Keratinocyte (primary cell): ENCODE data around the gene STX5. TPM values are rescaled to one million over a fixed set of nuclear protein-coding genes. Genes with fewer than 3 reads are reported as not detected.

Source experiments
- DNase-seq: peaks from one replicate; pipeline ENCODE4 v3.0.0-alpha.2; 2011; ENCODE audit warnings: low read depth, missing footprints, low spot score
- FAIRE-seq: peaks from 2 replicates; lab custom pipeline; 2011; peaks lifted over from hg19 to GRCh38; lab: Jason Lieb, UNC
- H2AFZ ChIP-seq: 2 replicates; pipeline ENCODE4 v1.6.0; 2012; ENCODE audit warnings: low read length, control low read depth, inconsistent platforms; ENCODE audit not compliant: control insufficient read depth
- H3K27ac ChIP-seq: 2 replicates; pipeline ENCODE4 v1.5.1; 2011; ENCODE audit warnings: low read length; ENCODE audit not compliant: control insufficient read depth, insufficient read depth
- H3K27me3 ChIP-seq: 3 replicates; pipeline ENCODE4 v1.6.0; 2011; ENCODE audit warnings: low read length; ENCODE audit not compliant: control insufficient read depth, insufficient read depth; ENCODE audit errors: extremely low read depth
- H3K36me3 ChIP-seq, 2 experiments: 2 replicates in 1 of 2; 3 replicates in 1 of 2; pipeline ENCODE4 v1.5.1; 2011; ENCODE audit warnings: low read length in 2 of 2, mild to moderate bottlenecking in 1 of 2; ENCODE audit not compliant: control insufficient read depth in 2 of 2, insufficient read depth in 2 of 2; ENCODE audit errors: extremely low read depth in 1 of 2
- H3K4me1 ChIP-seq: 3 replicates; pipeline ENCODE4 v1.5.1; 2011; ENCODE audit warnings: low read length; ENCODE audit not compliant: control insufficient read depth, insufficient read depth; ENCODE audit errors: extremely low read depth
- H3K4me2 ChIP-seq: 3 replicates; pipeline ENCODE4 v1.6.0; 2011; ENCODE audit warnings: low read depth, low read length; ENCODE audit not compliant: control insufficient read depth, insufficient read depth; ENCODE audit errors: extremely low read depth
- H3K4me3 ChIP-seq, 3 experiments: fragments of 200-600 bp in 1 of 3; sonication (generic) in 1 of 3; 2 replicates in 2 of 3; 3 replicates in 1 of 3; pipeline ENCODE4 v1.5.1; 2011 to 2016; ENCODE audit warnings: low read length in 3 of 3, mild to moderate bottlenecking in 3 of 3, control low read depth in 2 of 3, inconsistent platforms in 1 of 3, low read depth in 1 of 3, mixed read lengths in 1 of 3, mixed run types in 1 of 3, moderate library complexity in 1 of 3; ENCODE audit not compliant: control insufficient read depth in 2 of 3, insufficient read depth in 2 of 3; ENCODE audit errors: extremely low read depth in 1 of 3
- H3K79me2 ChIP-seq: 2 replicates; pipeline ENCODE4 v1.6.0; 2012; ENCODE audit warnings: low read length; ENCODE audit not compliant: control insufficient read depth, insufficient read depth
- H3K9ac ChIP-seq: 3 replicates; pipeline ENCODE4 v1.6.0; 2011; ENCODE audit warnings: low read length; ENCODE audit not compliant: control insufficient read depth, insufficient read depth; ENCODE audit errors: extremely low read depth
- H3K9me1 ChIP-seq: 3 replicates; pipeline ENCODE4 v1.6.0; 2011; ENCODE audit warnings: low read length; ENCODE audit not compliant: control insufficient read depth, insufficient read depth; ENCODE audit errors: extremely low read depth
- H3K9me3 ChIP-seq: 2 replicates; pipeline ENCODE4 v1.5.1; 2012; ENCODE audit warnings: low read depth, low read length; ENCODE audit not compliant: control insufficient read depth
- H4K20me1 ChIP-seq: 3 replicates; pipeline ENCODE4 v1.6.0; 2011; ENCODE audit warnings: low read length; ENCODE audit not compliant: control insufficient read depth, insufficient read depth; ENCODE audit errors: extremely low read depth
- EZH2 ChIP-seq: IDR thresholded peaks from one replicate; pipeline ENCODE4 v1.6.1; 2012; ENCODE audit warnings: inconsistent platforms, mild to moderate bottlenecking, low read length, moderate library complexity
- dilution Hi-C: fragments of 300-500 bp; cut with MboI; formaldehyde crosslinking; loops from one replicate; pipeline ENCODE4 v1.7.0; 2020; ENCODE audit warnings: low sequenced_read_pairs; ENCODE audit not compliant: extremely low pct_ligation_motif_present
- polyA plus RNA-seq, 5 experiments: library from polyadenylated mRNA; depleted of rRNA in 3 of 5; stranded (reverse) in 3 of 5; stranded (forward) in 1 of 5; unstranded in 1 of 5; fragments of >200 nt; gene quantifications; 1 replicate in 1 of 5; 2 replicates in 3 of 5; 3 replicates in 1 of 5; pipeline versions ENCODE4 v1.2.1 to v1.2.3, GENCODE V29; 2011 to 2012; ENCODE audit warnings: missing spikeins in 2 of 5, low read depth in 1 of 5, low replicate concordance in 1 of 5
- TF ChIP-seq, protein P1 (sequence below), 3 experiments: IDR thresholded peaks in 1 of 3; conservative IDR thresholded peaks in 1 of 3; optimal IDR thresholded peaks in 1 of 3; 2 replicates in 2 of 3; 3 replicates in 1 of 3; pipeline versions ENCODE3 to v1.5.1; 2011; ENCODE audit warnings: low read length in 3 of 3, mild to moderate bottlenecking in 3 of 3, moderate library complexity in 2 of 3, control low read depth in 1 of 3, inconsistent platforms in 1 of 3; ENCODE audit not compliant: insufficient read depth in 2 of 3; ENCODE audit errors: extremely low read depth in 1 of 3

The STX5 gene
- polyA plus RNA-seq, 1 donor (not counting 4 experiments of a cell fraction or from before 2014, with no cell fraction given): 20.4 TPM

- no peaks in the 10 kb centered on the region for H3K27me3 ChIP-seq
- peaks cover 4% of the 10 kb centered on the region for H3K79me2 ChIP-seq
- H3K9ac ChIP-seq: no peak overlapping the region
- H3K36me3 ChIP-seq: peaks cover 10 to 12% of the 10 kb centered on the region in 2 experiments
- H3K9me3 ChIP-seq: no peaks in the 10 kb centered on the region
- no peak overlapping the region for H3K4me3 ChIP-seq
- H3K4me1 ChIP-seq: peaks cover 2% of the 10 kb centered on the region
- H2AFZ ChIP-seq: no peak overlapping the region
- dilution Hi-C loops: no loop called here
- no peak overlapping the region for H3K4me2 ChIP-seq
- H3K27ac ChIP-seq: no peak overlapping the region
- H4K20me1 ChIP-seq: no peaks in the 10 kb centered on the region
- FAIRE-seq: no peak
- no peaks in the 10 kb centered on the region for H3K9me1 ChIP-seq
- no peak for DNase-seq
- no peak for TF ChIP-seq EZH2
- TF ChIP-seq, protein P1, sequence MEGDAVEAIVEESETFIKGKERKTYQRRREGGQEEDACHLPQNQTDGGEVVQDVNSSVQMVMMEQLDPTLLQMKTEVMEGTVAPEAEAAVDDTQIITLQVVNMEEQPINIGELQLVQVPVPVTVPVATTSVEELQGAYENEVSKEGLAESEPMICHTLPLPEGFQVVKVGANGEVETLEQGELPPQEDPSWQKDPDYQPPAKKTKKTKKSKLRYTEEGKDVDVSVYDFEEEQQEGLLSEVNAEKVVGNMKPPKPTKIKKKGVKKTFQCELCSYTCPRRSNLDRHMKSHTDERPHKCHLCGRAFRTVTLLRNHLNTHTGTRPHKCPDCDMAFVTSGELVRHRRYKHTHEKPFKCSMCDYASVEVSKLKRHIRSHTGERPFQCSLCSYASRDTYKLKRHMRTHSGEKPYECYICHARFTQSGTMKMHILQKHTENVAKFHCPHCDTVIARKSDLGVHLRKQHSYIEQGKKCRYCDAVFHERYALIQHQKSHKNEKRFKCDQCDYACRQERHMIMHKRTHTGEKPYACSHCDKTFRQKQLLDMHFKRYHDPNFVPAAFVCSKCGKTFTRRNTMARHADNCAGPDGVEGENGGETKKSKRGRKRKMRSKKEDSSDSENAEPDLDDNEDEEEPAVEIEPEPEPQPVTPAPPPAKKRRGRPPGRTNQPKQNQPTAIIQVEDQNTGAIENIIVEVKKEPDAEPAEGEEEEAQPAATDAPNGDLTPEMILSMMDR (optimal IDR thresholded peaks at IDR 0.05 in 1 of 3, IDR thresholded peaks at IDR 0.05 in 1 of 3, conservative IDR thresholded peaks at IDR 0.05 in 1 of 3; ENCODE audit: extremely low read depth in 1 of 3, insufficient read depth in 2 of 3, low read length in 3 of 3): no peak
Measured at GRCh38 chr11:62778441-62778840, 53.4 kb downstream of the STX5 start.

DNA sequence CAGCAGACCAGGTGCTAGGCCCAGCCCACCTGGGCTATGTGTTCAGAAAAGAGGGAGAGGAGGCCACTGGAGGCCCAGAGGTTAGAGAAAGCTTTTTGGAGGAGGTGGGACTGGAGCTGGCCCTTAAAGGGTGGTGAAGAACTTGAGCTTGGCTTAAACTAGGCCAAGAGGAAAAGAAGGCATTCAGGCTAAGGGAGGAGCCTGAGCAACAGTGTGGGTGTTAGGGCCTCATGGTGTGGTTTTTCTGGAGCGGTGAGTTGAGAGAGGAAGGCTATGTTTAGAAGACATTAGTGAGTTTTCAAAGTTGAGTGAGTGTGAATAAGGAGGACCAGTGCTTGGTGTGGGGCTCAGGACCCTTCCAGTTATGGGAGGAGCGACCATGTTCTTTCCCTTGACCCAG lies 54.5 kb downstream of the STX5 start:
- dilution Hi-C loops: no loop called here
- TF ChIP-seq, protein P1 (optimal IDR thresholded peaks at IDR 0.05 in 1 of 3, IDR thresholded peaks at IDR 0.05 in 1 of 3, conservative IDR thresholded peaks at IDR 0.05 in 1 of 3; ENCODE audit: extremely low read depth in 1 of 3, insufficient read depth in 2 of 3, low read length in 3 of 3): no peak
- FAIRE-seq: no peak
- Histone ChIP-seq H2AFZ (no peak overlapping the region), H4K20me1 (no peaks in the 10 kb centered on the region), H3K27me3 (no peaks in the 10 kb centered on the region), H3K4me1 (peaks cover 2% of the 10 kb centered on the region), H3K36me3 (peaks cover 10 to 12% of the 10 kb centered on the region in 2 experiments), H3K27ac (no peak overlapping the region), H3K9me1 (no peaks in the 10 kb centered on the region), H3K4me2 (no peak overlapping the region), H3K9ac (no peak overlapping the region), H3K79me2 (peaks cover 6% of the 10 kb centered on the region), H3K4me3 (no peak overlapping the region), H3K9me3 (no peaks in the 10 kb centered on the region)
- no peak for DNase-seq
